ENCODE data around the gene KCNV2. TPM values are rescaled to one million over a fixed set of nuclear protein-coding genes. Genes with fewer than 3 reads are reported as not detected.

Gene KCNV2
- total RNA-seq, 1 donor from 2014 or later = not detected

- Histone ChIP-seq H4K20me1 (ENCODE audit: insufficient read depth, low read length) (peaks cover 10% of the 10 kb centered on the region), H3K4me3 (ENCODE audit: insufficient read depth, low read depth, low read length) (no peak overlapping the region), H3K79me2 (ENCODE audit: insufficient read depth, low read length) (peaks cover 17% of the 10 kb centered on the region), H3K4me2 (ENCODE audit: low read length) (no peak overlapping the region), H3K27me3 (ENCODE audit: insufficient read depth, low read length) (no peaks in the 10 kb centered on the region), H2AFZ (ENCODE audit: low read depth, low read length) (no peak overlapping the region), H3K9me3 (ENCODE audit: insufficient read depth, low read depth, low read length) (peaks cover 2% of the 10 kb centered on the region), H3K27ac (ENCODE audit: low read depth, low read length) (no peak overlapping the region), H3K9ac (ENCODE audit: low read length) (no peak overlapping the region), H3K36me3 (ENCODE audit: insufficient read depth, low read length) (peaks cover 32% of the 10 kb centered on the region), H3K4me1 (ENCODE audit: insufficient read depth, low read length) (no peaks in the 10 kb centered on the region)
- Mint-ChIP-seq H3K9me3 (ENCODE audit: unreplicated experiment) (peaks cover 27% of the 10 kb centered on the region), H3K4me3 (ENCODE audit: unreplicated experiment) (no peak overlapping the region), H3K27me3 (ENCODE audit: low read depth, unreplicated experiment) (no peaks in the 10 kb centered on the region), H3K27ac (ENCODE audit: unreplicated experiment) (no peak overlapping the region), H3K36me3 (ENCODE audit: low read depth, unreplicated experiment) (peaks cover 53% of the 10 kb centered on the region), H3K4me1 (ENCODE audit: low read depth, unreplicated experiment) (peaks cover 2% of the 10 kb centered on the region)
- DNase-seq (ENCODE audit: low read depth) (no peak), FAIRE-seq (no peak)
- TF ChIP-seq CTCF (IDR thresholded peaks at IDR 0.05; ENCODE audit: insufficient read depth, low read depth, low read length) = no peak
- no peak for TF ChIP-seq EZH2 (IDR thresholded peaks at IDR 0.05; ENCODE audit: insufficient read depth, low read length)
These were observed 60.1 kb downstream of the KCNV2 start for GRCh38 chr9:2777454-2777853.

GRCh38 chr9:2778816-2779215 lies 61.5 kb downstream of the KCNV2 start:
- DNase-seq (ENCODE audit: low read depth) (no peak), FAIRE-seq (no peak)
- Mint-ChIP-seq H3K4me3 (ENCODE audit: unreplicated experiment) (no peak overlapping the region), H3K36me3 (ENCODE audit: low read depth, unreplicated experiment) (peaks cover 42% of the 10 kb centered on the region), H3K4me1 (ENCODE audit: low read depth, unreplicated experiment) (peaks cover 4% of the 10 kb centered on the region), H3K9me3 (ENCODE audit: unreplicated experiment) (peaks cover 23% of the 10 kb centered on the region), H3K27ac (ENCODE audit: unreplicated experiment) (no peak overlapping the region), H3K27me3 (ENCODE audit: low read depth, unreplicated experiment) (no peaks in the 10 kb centered on the region)
- no peak overlapping the region for H3K4me2 ChIP-seq (ENCODE audit: low read length)
- no peak overlapping the region for H2AFZ ChIP-seq (ENCODE audit: low read depth, low read length)
- H3K4me1 ChIP-seq (ENCODE audit: insufficient read depth, low read length) = no peaks in the 10 kb centered on the region
- peaks cover 10% of the 10 kb centered on the region for H4K20me1 ChIP-seq (ENCODE audit: insufficient read depth, low read length)
- no peak for TF ChIP-seq EZH2 (IDR thresholded peaks at IDR 0.05; ENCODE audit: insufficient read depth, low read length)
- no peak for TF ChIP-seq CTCF (IDR thresholded peaks at IDR 0.05; ENCODE audit: insufficient read depth, low read depth, low read length)
- no peak overlapping the region for H3K9ac ChIP-seq (ENCODE audit: low read length)
- H3K27me3 ChIP-seq (ENCODE audit: insufficient read depth, low read length) = no peaks in the 10 kb centered on the region
- no peak overlapping the region for H3K27ac ChIP-seq (ENCODE audit: low read depth, low read length)
- H3K9me3 ChIP-seq (ENCODE audit: insufficient read depth, low read depth, low read length) = peaks cover 2% of the 10 kb centered on the region
- peaks cover 10% of the 10 kb centered on the region for H3K79me2 ChIP-seq (ENCODE audit: insufficient read depth, low read length)
- peaks cover 27% of the 10 kb centered on the region for H3K36me3 ChIP-seq (ENCODE audit: insufficient read depth, low read length)
- H3K4me3 ChIP-seq (ENCODE audit: insufficient read depth, low read depth, low read length) = no peak overlapping the region

Other genes with a start within 250 kb of the KCNV2 start
- 52.3 and 63.2 TPM in 2 replicates for gene VLDLR, start 95.7 kb upstream of the KCNV2 start, total RNA-seq
- gene PUM3, start 126.6 kb downstream of the KCNV2 start, total RNA-seq = 58.0 and 64.2 TPM in 2 replicates